Measurements from ENCODE around the gene IFT81. TPM values are rescaled to one million over a fixed set of nuclear protein-coding genes. Genes with fewer than 3 reads are reported as not detected.

Gene IFT81
- total RNA-seq, 1 experiment from 2014 or later, result 9.0 TPM

GRCh38 chr12:110090266-110091135, 33.7 kb upstream of the IFT81 start:
- ATAC-seq (no peak), DNase-seq (ENCODE audit: low read depth, low spot score) (no peak)
- no peaks in the 10 kb centered on the region for H4K20me1 ChIP-seq (ENCODE audit: insufficient read depth)
- H2AFZ ChIP-seq (ENCODE audit: low read depth, low read length, poor library complexity, severe bottlenecking), result no peak overlapping the region
- POLR2A ChIA-PET, result no interaction called here
- H3K9me3 ChIP-seq (ENCODE audit: control insufficient read depth in 1 of 2, insufficient read depth in 1 of 2, low read depth in 1 of 2, low read length in 2 of 2), result no peaks in the 10 kb centered on the region
- no peak overlapping the region for H3K4me2 ChIP-seq (ENCODE audit: low read length)
- H3K9me2 ChIP-seq (ENCODE audit: insufficient read depth), result no peaks in the 10 kb centered on the region
- peaks cover 6% of the 10 kb centered on the region; the same call in 1 of the 2 replicates for H3K27me3 ChIP-seq (ENCODE audit: insufficient read depth, low read length)
- RAD21 ChIA-PET (ENCODE audit: low non-redundant PET in 1 of 2, low total read pairs in 2 of 2, uncharacterized antibody in 2 of 2, unreplicated experiment in 2 of 2), result no interaction called here
- no peak overlapping the region for H3K9ac ChIP-seq (ENCODE audit: low read length)
- H3K79me2 ChIP-seq (ENCODE audit: insufficient read depth, low read length), result no peaks in the 10 kb centered on the region
- no peaks in the 10 kb centered on the region for H3K4me1 ChIP-seq (ENCODE audit: control insufficient read depth in 1 of 2, insufficient read depth in 2 of 2, low read length in 2 of 2)
- CTCF ChIA-PET, result no interaction called here
- H3K27ac ChIP-seq (ENCODE audit: low read depth, low read length), result no peak overlapping the region
- H3K36me3 ChIP-seq (ENCODE audit: control insufficient read depth in 1 of 2, insufficient read depth in 2 of 2, low read length in 2 of 2), result no peaks in the 10 kb centered on the region
- no peak overlapping the region for H3K4me3 ChIP-seq (replicated peaks in 1 of 2; ENCODE audit: low read depth in 1 of 2, low read length in 2 of 2)
- BruUV-seq (replicated peaks), result no TSS peak
- intact Hi-C loops (cut with micrococcal nuclease), result no loop called here
- TF ChIP-seq EGR1 (IDR thresholded peaks at IDR 0.05; ENCODE audit: low read depth) (no peak), ZBTB33 (IDR thresholded peaks at IDR 0.05; ENCODE audit: extremely low read depth, insufficient replicate concordance, low read length) (no peak), REST (IDR thresholded peaks at IDR 0.05; ENCODE audit: low read depth) (no peak), RAD21 (IDR thresholded peaks at IDR 0.05; ENCODE audit: low read depth) (no peak), TCF7L2 (IDR thresholded peaks at IDR 0.05; ENCODE audit: borderline replicate concordance, extremely low read depth, insufficient read depth, insufficient read length) (no peak), CBX3 (IDR thresholded peaks at IDR 0.05; ENCODE audit: low read depth) (no peak), JUND (IDR thresholded peaks at IDR 0.05) (no peak), POLR2AphosphoS5 (IDR thresholded peaks at IDR 0.05; ENCODE audit: low read depth, low read length) (no peak), ATF3 (IDR thresholded peaks at IDR 0.05) (no peak)

All from HCT116 (cell line).